Measurements from ENCODE around the gene CCBE1. TPM values are rescaled to one million over a fixed set of nuclear protein-coding genes. Genes with fewer than 3 reads are reported as not detected.

Gene CCBE1
- total RNA-seq, 1 donor from 2014 or later: 4.1 TPM

GRCh38 chr18:59478591-59478990 is 218.6 kb downstream of the CCBE1 start:
- no peak overlapping the region for H2AFZ ChIP-seq (ENCODE audit: low read depth, low read length)
- no peak overlapping the region for H3K4me3 Mint-ChIP-seq (ENCODE audit: unreplicated experiment)
- no peaks in the 10 kb centered on the region for H3K79me2 ChIP-seq (ENCODE audit: insufficient read depth, low read length)
- no peak overlapping the region for H3K27ac Mint-ChIP-seq (ENCODE audit: unreplicated experiment)
- no peaks in the 10 kb centered on the region for H3K36me3 Mint-ChIP-seq (ENCODE audit: low read depth, unreplicated experiment)
- H4K20me1 ChIP-seq (ENCODE audit: insufficient read depth, low read length): no peaks in the 10 kb centered on the region
- no peak overlapping the region for H3K27ac ChIP-seq (ENCODE audit: low read depth, low read length)
- FAIRE-seq: no peak
- no peaks in the 10 kb centered on the region for H3K36me3 ChIP-seq (ENCODE audit: insufficient read depth, low read length)
- H3K27me3 ChIP-seq (ENCODE audit: insufficient read depth, low read length): no peaks in the 10 kb centered on the region
- no peak overlapping the region for H3K4me2 ChIP-seq (ENCODE audit: low read length)
- peaks cover 2% of the 10 kb centered on the region for H3K4me1 Mint-ChIP-seq (ENCODE audit: low read depth, unreplicated experiment)
- no peak overlapping the region for H3K4me3 ChIP-seq (ENCODE audit: insufficient read depth, low read depth, low read length)
- H3K9me3 ChIP-seq (ENCODE audit: insufficient read depth, low read depth, low read length): no peaks in the 10 kb centered on the region
- TF ChIP-seq EZH2 (IDR thresholded peaks at IDR 0.05; ENCODE audit: insufficient read depth, low read length) (no peak), CTCF (IDR thresholded peaks at IDR 0.05; ENCODE audit: insufficient read depth, low read depth, low read length) (no peak)
- peaks cover 26% of the 10 kb centered on the region for H3K27me3 Mint-ChIP-seq (ENCODE audit: low read depth, unreplicated experiment)
- peaks cover 1% of the 10 kb centered on the region for H3K9me3 Mint-ChIP-seq (ENCODE audit: unreplicated experiment)
- no peaks in the 10 kb centered on the region for H3K4me1 ChIP-seq (ENCODE audit: insufficient read depth, low read length)
- peak; percentile 23 for DNase-seq (ENCODE audit: low read depth)
- H3K9ac ChIP-seq (ENCODE audit: low read length): no peak overlapping the region

GRCh38 chr18:59477849-59478248 is 219.4 kb downstream of the CCBE1 start:
- no peaks in the 10 kb centered on the region for H3K79me2 ChIP-seq (ENCODE audit: insufficient read depth, low read length)
- DNase-seq (ENCODE audit: low read depth): no peak
- Mint-ChIP-seq H3K4me1 (ENCODE audit: low read depth, unreplicated experiment) (peaks cover 2% of the 10 kb centered on the region), H3K9me3 (ENCODE audit: unreplicated experiment) (peaks cover 1% of the 10 kb centered on the region), H3K27ac (ENCODE audit: unreplicated experiment) (no peak overlapping the region), H3K27me3 (ENCODE audit: low read depth, unreplicated experiment) (peaks cover 27% of the 10 kb centered on the region), H3K36me3 (ENCODE audit: low read depth, unreplicated experiment) (no peaks in the 10 kb centered on the region), H3K4me3 (ENCODE audit: unreplicated experiment) (no peak overlapping the region)
- H3K4me3 ChIP-seq (ENCODE audit: insufficient read depth, low read depth, low read length): no peak overlapping the region
- no peak overlapping the region for H3K4me2 ChIP-seq (ENCODE audit: low read length)
- FAIRE-seq: no peak
- H3K27ac ChIP-seq (ENCODE audit: low read depth, low read length): no peak overlapping the region
- no peaks in the 10 kb centered on the region for H3K36me3 ChIP-seq (ENCODE audit: insufficient read depth, low read length)
- no peak overlapping the region for H2AFZ ChIP-seq (ENCODE audit: low read depth, low read length)
- H3K27me3 ChIP-seq (ENCODE audit: insufficient read depth, low read length): no peaks in the 10 kb centered on the region
- H3K9me3 ChIP-seq (ENCODE audit: insufficient read depth, low read depth, low read length): no peaks in the 10 kb centered on the region
- no peak for TF ChIP-seq CTCF (IDR thresholded peaks at IDR 0.05; ENCODE audit: insufficient read depth, low read depth, low read length)
- no peak for TF ChIP-seq EZH2 (IDR thresholded peaks at IDR 0.05; ENCODE audit: insufficient read depth, low read length)
- no peak overlapping the region for H3K9ac ChIP-seq (ENCODE audit: low read length)
- no peaks in the 10 kb centered on the region for H4K20me1 ChIP-seq (ENCODE audit: insufficient read depth, low read length)
- no peaks in the 10 kb centered on the region for H3K4me1 ChIP-seq (ENCODE audit: insufficient read depth, low read length)

- FAIRE-seq (no peak), DNase-seq (ENCODE audit: low read depth) (no peak)
- H3K4me3 Mint-ChIP-seq (ENCODE audit: unreplicated experiment): no peak overlapping the region
- Histone ChIP-seq H3K4me1 (ENCODE audit: insufficient read depth, low read length) (no peaks in the 10 kb centered on the region), H3K4me3 (ENCODE audit: insufficient read depth, low read depth, low read length) (no peak overlapping the region), H3K9me3 (ENCODE audit: insufficient read depth, low read depth, low read length) (no peaks in the 10 kb centered on the region), H3K36me3 (ENCODE audit: insufficient read depth, low read length) (no peaks in the 10 kb centered on the region), H3K79me2 (ENCODE audit: insufficient read depth, low read length) (no peaks in the 10 kb centered on the region), H4K20me1 (ENCODE audit: insufficient read depth, low read length) (no peaks in the 10 kb centered on the region), H3K9ac (ENCODE audit: low read length) (no peak overlapping the region), H3K27ac (ENCODE audit: low read depth, low read length) (no peak overlapping the region), H2AFZ (ENCODE audit: low read depth, low read length) (no peak overlapping the region), H3K27me3 (ENCODE audit: insufficient read depth, low read length) (no peaks in the 10 kb centered on the region), H3K4me2 (ENCODE audit: low read length) (no peak overlapping the region)
- H3K27me3 Mint-ChIP-seq (ENCODE audit: low read depth, unreplicated experiment): peaks cover 41% of the 10 kb centered on the region
- no peak overlapping the region for H3K27ac Mint-ChIP-seq (ENCODE audit: unreplicated experiment)
- no peaks in the 10 kb centered on the region for H3K9me3 Mint-ChIP-seq (ENCODE audit: unreplicated experiment)
- TF ChIP-seq CTCF (IDR thresholded peaks at IDR 0.05; ENCODE audit: insufficient read depth, low read depth, low read length): no peak
- no peak for TF ChIP-seq EZH2 (IDR thresholded peaks at IDR 0.05; ENCODE audit: insufficient read depth, low read length)
- H3K36me3 Mint-ChIP-seq (ENCODE audit: low read depth, unreplicated experiment): no peaks in the 10 kb centered on the region
- no peaks in the 10 kb centered on the region for H3K4me1 Mint-ChIP-seq (ENCODE audit: low read depth, unreplicated experiment)
These were observed 226.6 kb downstream of the CCBE1 start for GRCh38 chr18:59470561-59471121.
